GM12864 (cell line): ENCODE data around the gene C18orf32.
"Not testable (repeated sequence)": the region's sequence is repeated elsewhere in the genome, so short reads cannot be mapped to it uniquely, and the experiment has no call there.

Experiments used
- DNase-seq: peaks from one replicate; pipeline ENCODE4 v3.0.0-alpha.2; 2011; ENCODE audit warnings: low read depth
- H3K4me3 ChIP-seq: 2 replicates; pipeline ENCODE4 v1.5.1; 2011; ENCODE audit warnings: mild to moderate bottlenecking, low read depth, low read length, control low read depth
- CTCF ChIP-seq: IDR thresholded peaks from 2 replicates; pipeline ENCODE4 v1.5.1; 2011; ENCODE audit warnings: low read depth, mild to moderate bottlenecking, moderate library complexity, low read length, control low read depth, inconsistent platforms; ENCODE audit errors: missing control alignments

C18orf32 gene

DNA sequence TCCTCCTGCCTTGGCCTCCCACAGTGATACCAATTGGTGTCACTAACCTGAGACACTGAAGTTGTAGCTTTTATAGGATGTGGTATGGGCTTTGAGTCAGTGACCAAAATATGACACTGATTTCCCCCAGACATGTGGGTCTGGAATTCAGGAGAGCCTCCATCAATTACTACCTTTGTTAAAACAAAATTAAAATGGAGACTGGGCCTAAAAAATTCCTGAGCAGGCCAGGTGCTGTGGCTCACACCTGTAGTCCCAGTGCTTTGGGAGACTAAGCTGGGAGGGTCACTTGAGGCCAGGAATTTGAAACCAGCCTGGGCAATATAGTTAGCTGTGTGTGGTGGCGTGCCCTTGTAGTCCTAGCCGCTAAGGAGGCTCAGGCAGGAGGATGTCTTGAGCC is 37.9 kb upstream of the C18orf32 start:
- H3K4me3 ChIP-seq: no peak overlapping the region
- TF ChIP-seq CTCF: no peak
- DNase-seq: no peak

- TF ChIP-seq CTCF: no peak
- H3K4me3 ChIP-seq: no peak overlapping the region
- DNase-seq: no peak
Measured at GRCh38 chr18:49524349-49524748, 37.3 kb upstream of the C18orf32 start.

DNA sequence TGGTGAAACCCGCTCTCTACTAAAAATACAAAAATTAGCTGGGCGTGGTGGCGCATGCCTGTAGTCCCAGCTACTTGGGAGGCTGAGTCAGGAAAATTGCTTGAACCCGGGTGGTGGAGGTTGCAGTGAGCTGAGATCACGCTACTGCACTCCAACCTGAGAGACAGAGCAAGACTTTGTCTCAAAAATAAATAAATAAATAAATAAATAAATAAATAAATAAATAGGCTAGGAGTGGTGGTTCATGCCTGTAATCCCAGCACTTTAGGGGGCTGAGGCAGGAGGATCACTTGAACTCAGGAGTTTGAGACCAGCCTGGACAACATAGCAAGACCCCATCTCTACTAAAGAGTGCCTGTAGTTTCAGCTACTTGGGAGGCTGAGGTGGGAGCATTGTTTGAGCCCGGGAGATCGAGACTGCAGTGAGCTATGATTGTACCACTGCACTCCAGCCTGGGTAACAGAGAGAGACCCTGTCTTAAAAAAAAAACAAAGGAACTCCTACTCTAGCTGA is 36.6 kb upstream of the C18orf32 start:
- not testable (repeated sequence) for DNase-seq, H3K4me3 ChIP-seq

DNA sequence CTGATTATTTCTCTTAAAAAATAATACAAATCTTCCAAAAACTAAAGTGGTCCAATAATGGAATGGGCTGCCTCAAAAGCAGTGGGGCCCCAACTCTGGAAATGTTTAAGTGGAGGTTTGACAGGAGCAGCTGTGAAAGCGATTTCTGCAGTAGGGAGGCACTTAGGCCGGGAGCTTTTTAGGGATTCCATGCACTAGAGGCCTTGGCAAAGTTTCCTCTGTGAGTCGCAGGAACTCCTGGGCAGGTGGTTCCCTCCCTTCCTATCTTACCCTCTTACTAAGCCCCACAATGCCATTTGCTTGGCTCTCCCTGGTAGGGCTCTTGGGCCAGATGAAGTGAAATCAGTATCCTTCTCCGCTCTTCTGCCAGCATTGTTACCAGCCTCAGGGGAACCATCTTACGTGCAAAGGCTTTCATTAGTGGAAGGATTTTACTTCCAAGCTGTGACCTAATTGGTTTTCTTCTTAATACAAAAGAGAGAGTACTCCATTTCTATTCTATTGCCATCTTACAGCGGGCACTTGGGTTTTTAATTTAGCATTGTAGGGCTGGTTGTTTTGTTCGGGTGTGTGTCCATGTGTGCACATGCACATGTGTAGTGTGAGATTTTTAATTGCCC is 34.3 kb upstream of the C18orf32 start:
- DNase-seq: no peak
- TF ChIP-seq CTCF: no peak
- H3K4me3 ChIP-seq: no peak overlapping the region

GRCh38 chr18:49520661-49521145 is 33.7 kb upstream of the C18orf32 start:
- TF ChIP-seq CTCF: no peak
- H3K4me3 ChIP-seq: no peak overlapping the region
- DNase-seq: no peak

DNA sequence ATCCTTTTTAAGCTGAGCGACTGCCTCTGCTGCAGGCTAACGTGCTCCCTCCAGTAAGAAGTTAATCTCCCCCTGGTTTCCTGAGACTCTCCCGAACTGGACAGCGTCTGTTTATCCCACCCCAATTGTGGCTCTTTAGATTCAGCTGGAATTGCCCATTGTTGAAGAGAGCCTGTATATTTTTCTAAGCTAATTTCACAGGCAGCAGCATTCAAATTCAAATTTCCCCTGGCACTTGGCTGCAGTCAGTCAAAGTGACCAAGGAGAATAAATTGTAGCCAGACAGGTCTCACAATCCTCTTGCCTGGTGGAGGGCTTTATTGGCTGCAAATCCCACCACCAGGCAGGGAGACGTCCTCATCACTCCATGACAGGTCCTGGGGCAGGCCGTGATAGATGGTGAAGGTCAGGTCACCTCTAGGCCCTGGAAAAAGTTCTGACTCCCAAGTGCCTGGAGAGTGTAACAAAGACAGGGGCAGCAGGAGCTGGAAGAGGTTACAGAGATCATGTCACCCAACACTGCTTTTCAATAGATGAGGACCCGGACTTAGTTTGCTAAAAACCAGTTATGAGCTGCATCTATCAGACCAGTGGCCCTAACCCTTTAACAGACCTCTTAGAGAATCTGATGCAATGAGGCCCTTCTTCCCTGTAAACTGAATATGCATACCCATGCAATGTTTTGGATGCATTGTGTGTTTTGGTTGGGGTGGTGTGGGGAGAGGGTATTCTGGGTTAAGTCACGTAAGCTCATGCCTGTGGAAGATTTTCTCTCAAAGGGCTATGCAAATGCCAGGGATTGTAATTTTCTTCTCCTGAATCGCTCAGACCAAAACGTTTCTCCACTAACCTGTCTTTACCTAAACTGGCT is 32.3 kb upstream of the C18orf32 start:
- no peak for DNase-seq

GRCh38 chr18:49517483-49517882 is 30.4 kb upstream of the C18orf32 start:
- H3K4me3 ChIP-seq: no peak overlapping the region
- TF ChIP-seq CTCF: no peak
- no peak for DNase-seq

More for the DNA sequence above, 32.3 kb upstream of the C18orf32 start:
- H3K4me3 ChIP-seq: no peak overlapping the region
- TF ChIP-seq CTCF: no peak
